ENCODE measurements around the gene ADGRL1.

Gene ADGRL1

GRCh38 chr19:14168993-14169392 lies 37.0 kb downstream of the ADGRL1 start:
- DNase-seq (ENCODE audit: low read depth): no peak
- no peak overlapping the region for H3K4me3 ChIP-seq (ENCODE audit: low read length)
- TF ChIP-seq CTCF (conservative IDR thresholded peaks at IDR 0.05; ENCODE audit: low read length): no peak

GRCh38 chr19:14168259-14168972 lies 37.6 kb downstream of the ADGRL1 start:
- no peak for TF ChIP-seq CTCF (conservative IDR thresholded peaks at IDR 0.05; ENCODE audit: low read length)
- DNase-seq (ENCODE audit: low read depth): no peak
- H3K4me3 ChIP-seq (ENCODE audit: low read length): no peak overlapping the region

- no peak for DNase-seq (ENCODE audit: low read depth)
- H3K4me3 ChIP-seq (ENCODE audit: low read length): no peak overlapping the region
- TF ChIP-seq CTCF (conservative IDR thresholded peaks at IDR 0.05; ENCODE audit: low read length): no peak
Measured at GRCh38 chr19:14167576-14168138, 38.3 kb downstream of the ADGRL1 start.

GRCh38 chr19:14166999-14167575 lies 38.9 kb downstream of the ADGRL1 start:
- no peak overlapping the region for H3K4me3 ChIP-seq (ENCODE audit: low read length)
- no peak for DNase-seq (ENCODE audit: low read depth)
- no peak for TF ChIP-seq CTCF (conservative IDR thresholded peaks at IDR 0.05; ENCODE audit: low read length)

GRCh38 chr19:14165990-14166830 lies 39.8 kb downstream of the ADGRL1 start:
- H3K4me3 ChIP-seq (ENCODE audit: low read length): no peak overlapping the region
- no peak for DNase-seq (ENCODE audit: low read depth)
- TF ChIP-seq CTCF (conservative IDR thresholded peaks at IDR 0.05; ENCODE audit: low read length): no peak

GRCh38 chr19:14164724-14165493 lies 41.1 kb downstream of the ADGRL1 start:
- DNase-seq (ENCODE audit: low read depth): no peak
- TF ChIP-seq CTCF (conservative IDR thresholded peaks at IDR 0.05; ENCODE audit: low read length): no peak
- no peak overlapping the region for H3K4me3 ChIP-seq (ENCODE audit: low read length)

Data from AG10803 (cell line).